GM18498 (cell line): Measurements from ENCODE around the gene UAP1L1.
A peak's percentile ranks its signal among the peaks of the same experiment; 100 is the strongest.
"Not testable (repeated sequence)": the region's sequence is repeated elsewhere in the genome, so short reads cannot be mapped to it uniquely, and the experiment has no call there.

ENCODE experiments used
- ATAC-seq: cut with Tn5 transposase; IDR thresholded peaks from one replicate; pipeline ENCODE4 v1.9.1; 2021; ENCODE audit warnings: mild to moderate bottlenecking, moderate library complexity; ENCODE audit not compliant: unreplicated experiment

The UAP1L1 gene

DNA sequence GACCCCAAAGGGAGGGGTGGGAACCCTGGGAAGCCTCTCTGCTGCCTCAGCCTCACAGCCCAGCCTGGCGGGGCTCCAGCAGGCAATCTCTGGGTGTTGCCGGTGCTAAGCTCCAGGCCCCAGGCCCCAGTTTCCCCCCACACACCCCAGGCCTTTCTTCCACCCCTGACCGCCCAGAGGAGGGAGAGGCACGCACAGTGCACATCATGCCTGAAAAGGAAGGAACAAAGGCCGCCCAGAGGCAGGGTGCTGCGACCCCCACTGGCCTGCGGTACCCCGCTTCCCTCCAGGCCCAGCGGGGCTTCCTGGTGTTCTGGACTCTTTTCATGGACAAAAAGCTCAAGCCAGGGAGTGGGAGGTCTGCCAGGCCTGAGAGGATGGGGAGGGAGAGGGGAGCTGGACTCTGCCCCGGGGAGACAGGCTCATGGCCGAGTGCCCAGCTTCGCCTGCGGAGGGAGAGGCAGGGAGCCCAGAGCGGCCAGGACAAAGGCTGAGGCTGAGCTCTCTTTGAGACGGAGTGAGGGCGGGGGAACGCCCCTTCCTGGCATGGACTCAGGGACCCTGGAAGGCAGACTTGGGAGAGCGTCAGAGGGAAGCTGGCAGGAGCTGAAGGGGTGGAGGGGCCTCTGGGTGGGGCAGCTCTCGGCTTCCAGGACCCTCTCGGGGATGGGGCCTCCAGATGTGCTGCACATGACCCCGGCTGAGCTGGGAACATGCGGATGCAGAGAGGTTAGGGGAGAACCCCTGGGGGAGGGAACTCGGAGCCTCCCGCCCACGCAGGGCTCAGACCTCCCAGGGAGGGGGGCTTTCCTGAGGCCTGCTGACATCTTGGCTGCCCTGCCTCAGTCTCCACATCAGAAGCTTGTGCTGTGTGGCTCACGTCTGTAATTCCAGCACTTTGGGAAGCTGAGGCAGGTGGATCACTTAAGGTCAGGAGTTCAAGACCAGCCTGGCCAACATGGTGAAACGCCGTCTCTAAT, 21.6 kb upstream of the UAP1L1 start:
- no peak for ATAC-seq

- ATAC-seq, result no peak
Measured at GRCh38 chr9:137056739-137057415, 20.4 kb upstream of the UAP1L1 start.

GRCh38 chr9:137057545-137057944, 19.8 kb upstream of the UAP1L1 start:
- no peak for ATAC-seq

- no peak for ATAC-seq
Measured at GRCh38 chr9:137058521-137059234, 18.6 kb upstream of the UAP1L1 start.

- ATAC-seq, result no peak
Measured at GRCh38 chr9:137062384-137062783, 14.9 kb upstream of the UAP1L1 start.

DNA sequence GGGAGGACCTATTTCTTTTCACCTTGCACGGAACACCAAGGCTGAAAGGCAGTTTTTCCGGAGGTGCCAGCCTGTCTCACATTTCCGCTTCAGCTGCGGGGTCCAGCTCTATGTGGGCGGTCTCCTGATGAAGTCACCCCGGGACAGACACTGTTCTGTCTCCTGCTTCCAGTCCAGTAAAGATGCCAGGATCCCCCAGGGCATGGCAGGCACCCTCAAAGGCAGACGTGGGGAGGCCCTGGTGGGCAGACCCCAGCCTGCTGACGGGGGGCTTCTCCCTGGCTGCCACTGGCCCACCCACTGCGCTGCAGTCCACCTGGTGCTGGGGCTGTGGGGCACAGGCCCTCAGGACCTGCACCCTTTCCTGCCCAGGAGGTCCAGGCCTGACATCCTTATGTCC, 14.5 kb upstream of the UAP1L1 start:
- not testable (repeated sequence) for ATAC-seq

DNA sequence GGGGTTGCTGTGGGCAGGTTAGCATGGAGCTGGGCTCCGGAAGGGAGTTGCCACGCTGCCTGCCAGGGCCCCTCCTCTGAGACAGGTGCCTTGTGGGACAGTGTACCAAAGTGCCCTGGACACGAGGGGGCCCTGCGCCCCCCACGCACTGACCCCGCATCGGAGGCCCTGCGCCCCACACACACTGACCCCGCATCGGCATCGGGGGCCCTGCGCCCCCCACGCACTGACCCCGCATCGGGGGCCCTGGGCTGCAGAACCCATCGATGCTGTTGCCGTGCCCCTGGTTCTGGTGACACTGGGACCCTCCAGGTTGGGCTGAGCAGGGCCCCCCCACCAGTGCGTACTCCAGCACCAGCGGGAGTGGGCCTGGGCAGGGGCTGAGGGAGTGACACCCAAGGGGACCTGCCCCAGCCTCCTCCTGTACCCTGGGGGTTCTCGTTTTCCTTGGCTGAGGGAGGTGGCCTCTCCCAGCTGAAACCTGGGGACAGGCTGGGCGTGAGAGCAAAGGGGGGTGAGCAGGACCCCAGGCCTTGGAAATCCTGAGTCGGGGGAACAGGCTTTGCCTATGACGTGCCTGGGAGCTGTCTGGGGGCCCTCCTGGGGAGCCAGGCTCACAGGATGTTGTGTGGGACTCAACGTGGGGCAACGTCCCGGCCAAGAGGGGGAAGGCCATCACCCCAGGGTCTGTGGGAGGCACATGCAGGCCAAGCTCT, 13.8 kb upstream of the UAP1L1 start:
- no peak for ATAC-seq

DNA sequence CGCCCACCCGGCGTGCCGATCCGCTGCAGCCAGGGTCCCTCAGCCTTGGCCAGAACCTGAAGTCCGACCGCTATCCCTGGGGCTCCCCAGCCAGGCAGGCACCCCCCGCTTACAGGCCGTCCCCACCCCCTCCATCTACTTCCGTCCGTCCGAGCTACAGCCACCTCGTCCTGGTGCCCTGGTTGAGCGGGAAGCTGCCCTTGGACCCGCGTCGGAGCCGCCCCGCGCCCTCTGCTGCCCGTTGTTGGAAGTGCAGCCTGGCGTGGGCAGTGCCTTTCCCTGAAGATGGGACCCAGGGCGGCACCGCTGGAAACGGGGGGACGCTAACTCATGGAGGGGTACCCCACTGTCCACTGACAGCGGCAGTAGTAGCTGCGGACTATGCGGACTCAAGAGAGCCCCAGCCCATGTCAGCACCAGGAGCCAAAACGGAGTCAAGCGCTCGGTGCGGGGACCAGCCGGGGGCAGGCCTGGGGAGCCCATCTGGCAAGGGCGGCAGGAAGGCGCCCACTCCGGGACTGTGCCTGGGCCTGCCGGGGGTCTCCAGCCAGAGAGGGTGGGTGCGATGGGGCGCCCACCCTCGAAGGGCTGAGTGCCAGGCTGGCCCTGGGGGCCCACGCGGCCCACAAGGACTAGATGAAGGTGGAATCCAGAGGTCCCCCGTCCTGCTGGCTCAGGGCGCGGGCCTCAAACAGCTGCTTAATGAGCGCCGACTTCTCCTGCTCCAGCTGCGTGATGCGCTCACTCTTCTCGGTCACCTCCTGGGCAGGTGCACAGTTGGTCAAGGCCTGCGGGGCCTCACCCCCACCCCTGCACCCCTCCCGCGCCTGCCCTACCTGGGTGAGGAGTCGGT, 13.1 kb upstream of the UAP1L1 start:
- no peak for ATAC-seq

GRCh38 chr9:137064880-137065164, 12.5 kb upstream of the UAP1L1 start:
- no peak for ATAC-seq

DNA sequence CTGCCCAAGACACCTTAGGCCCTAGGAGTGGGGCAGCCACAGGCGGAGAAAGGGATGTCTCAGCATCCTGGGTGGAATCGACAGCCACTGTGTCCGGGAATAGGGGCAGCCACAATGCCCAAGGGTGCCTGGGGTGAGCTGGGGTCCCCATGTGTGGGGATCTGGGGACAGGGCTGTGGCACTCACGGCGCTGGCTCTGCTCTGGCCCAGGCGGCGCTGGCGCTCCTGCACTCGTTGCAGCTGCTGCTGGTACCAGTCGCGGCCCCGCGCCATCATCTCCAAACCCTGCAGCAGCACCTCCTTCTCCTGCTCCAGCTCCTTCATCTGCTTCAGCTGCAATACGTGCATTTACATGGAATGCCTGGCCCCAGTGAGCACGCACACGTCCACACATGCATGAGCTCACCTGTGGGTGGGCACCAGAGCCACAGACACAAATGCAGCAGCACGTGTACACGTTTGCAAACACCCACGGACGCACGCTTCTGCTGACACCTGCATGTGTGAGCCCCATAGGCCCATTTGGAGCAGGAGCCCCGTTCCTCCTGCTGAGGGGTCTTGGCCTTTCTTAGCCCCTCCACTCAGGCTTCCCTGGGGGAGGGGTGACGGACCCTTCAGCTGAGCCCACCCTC, 11.9 kb upstream of the UAP1L1 start:
- ATAC-seq, result no peak

- no peak for ATAC-seq
Measured at GRCh38 chr9:137066096-137066861, 11.0 kb upstream of the UAP1L1 start.

DNA sequence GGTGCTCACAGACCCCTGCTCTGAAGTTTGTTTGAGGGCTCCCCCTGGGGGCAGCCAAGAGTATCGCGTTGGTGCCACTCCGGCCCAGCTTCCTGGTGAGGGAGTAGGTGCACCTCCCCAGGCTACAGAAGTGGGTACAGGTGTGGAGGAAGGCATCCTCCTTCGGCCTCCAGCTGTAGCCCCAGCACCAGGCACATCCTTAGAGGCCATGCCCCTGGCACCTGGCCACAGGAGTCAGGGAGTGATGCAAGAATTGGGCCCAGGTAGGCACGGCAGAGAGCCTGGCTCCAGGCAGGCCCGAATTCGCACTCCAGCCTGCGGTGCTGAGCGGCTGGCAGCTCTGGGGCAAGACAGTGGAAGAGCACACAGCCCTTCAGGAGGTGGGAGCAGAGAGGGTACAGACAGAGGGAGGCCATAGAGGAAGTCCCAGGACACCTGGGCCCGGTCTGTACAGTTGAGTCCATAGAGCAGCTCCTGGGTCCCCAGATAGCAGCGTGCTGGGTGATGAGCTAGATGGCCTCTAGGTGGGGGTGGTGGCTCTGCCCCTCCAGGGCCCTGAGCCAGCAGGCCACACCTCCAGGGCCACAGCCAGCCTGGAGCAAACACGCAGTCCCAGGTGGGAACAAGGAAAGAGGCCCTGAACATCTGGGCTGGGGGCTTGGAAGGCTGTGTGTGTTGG, 9.3 kb upstream of the UAP1L1 start:
- ATAC-seq, result peak; percentile 45

DNA sequence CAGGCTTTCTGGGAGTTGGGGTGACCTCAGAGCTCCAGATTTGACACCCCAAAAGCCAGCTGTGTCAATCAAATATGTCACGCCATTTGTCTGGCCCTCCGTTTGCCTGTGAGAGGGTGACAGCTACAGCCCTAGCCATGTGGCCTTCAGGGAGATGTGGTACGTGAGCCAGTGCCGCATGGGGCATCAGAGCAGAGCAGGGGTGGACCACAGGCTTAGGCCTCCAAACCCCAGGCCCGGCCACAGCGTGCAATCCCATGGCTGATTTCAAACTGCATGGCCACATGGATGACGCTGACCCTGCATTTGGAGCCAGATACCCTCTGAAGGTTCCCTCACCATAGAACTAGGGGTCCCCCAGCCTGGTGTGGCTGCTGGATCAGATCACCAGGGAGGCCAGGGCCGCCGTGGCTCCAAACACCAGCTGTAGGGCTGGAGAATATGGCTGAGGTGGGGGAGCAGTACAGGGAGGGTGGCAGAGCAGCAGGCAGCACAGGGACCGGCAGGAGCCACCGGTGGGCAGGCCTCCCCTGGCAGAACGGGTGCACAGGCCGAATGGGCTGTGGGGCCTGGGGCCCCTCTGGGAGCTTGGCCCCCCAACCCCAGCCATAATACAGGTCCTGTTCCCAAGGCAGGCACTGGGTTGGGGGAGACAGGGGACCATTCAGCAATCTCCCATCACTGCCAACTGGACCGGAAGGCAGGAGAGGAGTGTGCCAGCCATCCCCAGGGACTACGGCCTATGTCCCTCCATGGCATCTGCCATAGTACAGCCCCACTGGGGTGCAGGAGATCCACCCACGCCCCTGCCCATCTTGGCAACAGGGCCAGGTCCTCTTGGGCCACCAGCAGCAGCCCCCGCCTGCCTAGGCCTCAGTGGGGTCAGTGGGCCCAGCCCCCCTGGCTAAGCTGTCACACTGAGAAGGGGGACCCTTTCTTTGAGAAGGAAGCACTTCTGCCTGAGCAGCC, 8.5 kb upstream of the UAP1L1 start:
- ATAC-seq, result no peak

- ATAC-seq, result no peak
Measured at GRCh38 chr9:137069508-137070091, 7.7 kb upstream of the UAP1L1 start.

DNA sequence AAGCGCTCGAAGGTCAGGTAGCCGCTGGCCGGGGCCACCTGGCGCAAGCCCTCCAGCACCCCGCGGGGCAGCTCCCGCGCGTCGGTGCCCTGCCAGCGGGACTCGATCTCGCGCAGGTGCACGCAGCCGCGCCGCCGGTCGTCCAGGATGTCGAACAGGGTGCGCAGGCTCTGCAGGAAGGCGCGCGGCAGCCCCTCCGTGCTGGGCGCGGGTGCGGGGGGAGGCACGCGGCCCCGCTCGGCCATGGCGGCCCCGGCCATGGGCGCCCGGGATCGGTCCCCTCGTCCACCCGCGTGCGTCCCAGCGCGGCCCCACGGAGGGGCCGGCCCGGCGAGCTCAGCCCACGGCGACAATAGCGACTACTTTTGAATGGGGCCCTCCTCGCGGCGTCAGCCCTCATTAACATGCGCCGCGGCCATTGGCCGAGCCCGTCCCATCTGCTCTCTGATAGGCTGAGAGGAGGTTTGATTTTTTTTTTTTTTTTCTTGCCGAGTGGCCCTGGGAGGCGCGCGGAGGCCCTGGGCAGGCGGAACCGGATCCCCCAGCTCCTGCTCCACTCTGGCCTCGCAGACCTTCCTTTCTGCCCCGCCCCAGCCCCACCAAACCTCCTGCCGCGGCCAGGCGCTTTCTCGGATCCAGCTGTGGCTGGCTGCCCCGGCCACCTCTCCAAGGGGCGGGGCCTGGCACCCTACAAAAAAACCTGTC, 7.0 kb upstream of the UAP1L1 start, which contains the start of gene SAPCD2:
Gene SAPCD2 (minus strand): TSS at position 357 of the 705 bp plus-strand sequence. CDS start 97 bp downstream, at position 260.
- ATAC-seq, result peak; percentile 70

- no peak for ATAC-seq
Measured at GRCh38 chr9:137070906-137071275, 6.4 kb upstream of the UAP1L1 start.
